Neuron (in vitro differentiated cells): ENCODE measurements around the gene NRG3.

ENCODE experiments used
- H2AFZ ChIP-seq: one replicate; pipeline ENCODE4 v1.6.1; 2013; ENCODE audit warnings: low read depth, mild to moderate bottlenecking, inconsistent platforms, low read length, moderate library complexity
- H3K27me3 ChIP-seq: one replicate; pipeline ENCODE4 v1.6.1; 2013; ENCODE audit warnings: low read length; ENCODE audit not compliant: insufficient read depth
- H3K36me3 ChIP-seq: one replicate; pipeline ENCODE4 v1.6.1; 2013; ENCODE audit warnings: low read length; ENCODE audit not compliant: insufficient read depth
- H3K4me1 ChIP-seq: one replicate; pipeline ENCODE4 v1.6.1; 2013; ENCODE audit warnings: low read length; ENCODE audit not compliant: insufficient read depth
- H3K4me3 ChIP-seq: 2 replicates; pipeline ENCODE4 v1.5.1; 2013; ENCODE audit warnings: mild to moderate bottlenecking, low read length, moderate library complexity
- H3K9me3 ChIP-seq: one replicate; pipeline ENCODE4 v1.6.1; 2013; ENCODE audit warnings: low read length

NRG3 gene

DNA sequence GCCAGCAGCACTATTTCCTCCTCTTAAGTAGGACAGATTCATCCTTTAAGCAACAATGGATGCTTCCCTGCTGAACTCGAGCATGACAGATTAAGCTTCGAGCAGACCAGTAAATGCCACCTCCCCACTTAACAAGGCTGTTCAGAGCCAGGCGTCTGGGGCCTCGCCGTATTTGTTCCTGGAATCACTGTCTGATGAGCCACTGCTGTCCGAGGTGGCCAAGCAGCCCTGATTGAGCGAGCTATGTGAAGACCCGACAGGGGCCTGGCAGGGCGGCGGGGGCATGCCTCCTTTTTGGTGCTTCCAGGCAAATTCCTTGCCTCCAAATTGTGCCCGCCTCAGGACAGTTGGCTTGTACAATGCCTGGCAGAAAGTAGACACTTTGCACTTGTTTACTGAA, 862.6 kb downstream of the NRG3 start:
- Histone ChIP-seq H3K9me3 (no peaks in the 10 kb centered on the region), H3K27me3 (no peaks in the 10 kb centered on the region), H2AFZ (no peak overlapping the region), H3K4me3 (no peak overlapping the region), H3K36me3 (no peaks in the 10 kb centered on the region), H3K4me1 (peaks cover 7% of the 10 kb centered on the region)

DNA sequence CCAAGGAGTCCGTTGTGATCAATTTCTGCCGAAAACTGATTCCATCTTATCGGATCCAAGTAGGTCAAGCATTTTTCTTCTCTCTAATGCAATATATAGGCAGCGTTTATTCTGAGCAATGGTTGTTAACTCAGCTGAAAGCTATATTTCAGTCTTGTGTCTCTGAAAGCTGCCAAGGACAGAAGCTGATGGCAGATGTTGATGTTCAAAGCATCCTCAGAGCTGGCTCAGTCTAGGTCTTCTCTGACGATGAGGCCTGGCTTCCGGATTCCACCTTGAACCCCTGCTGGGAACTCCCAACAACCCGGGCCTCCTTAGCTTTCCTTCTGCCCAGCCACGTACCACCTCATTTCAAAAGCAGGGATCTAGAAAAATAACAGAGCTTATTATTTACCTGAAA, 863.6 kb downstream of the NRG3 start:
- Histone ChIP-seq H3K27me3 (no peaks in the 10 kb centered on the region), H3K36me3 (no peaks in the 10 kb centered on the region), H2AFZ (no peak overlapping the region), H3K4me1 (peaks cover 11% of the 10 kb centered on the region), H3K9me3 (no peaks in the 10 kb centered on the region), H3K4me3 (no peak overlapping the region)

- no peak overlapping the region for H3K4me3 ChIP-seq
- H3K36me3 ChIP-seq = no peaks in the 10 kb centered on the region
- H3K9me3 ChIP-seq = no peaks in the 10 kb centered on the region
- peaks cover 9% of the 10 kb centered on the region for H3K4me1 ChIP-seq
- no peaks in the 10 kb centered on the region for H3K27me3 ChIP-seq
- no peak overlapping the region for H2AFZ ChIP-seq
Measured at GRCh38 chr10:82742478-82742877, 867.5 kb downstream of the NRG3 start.

- Histone ChIP-seq H3K4me1 (peaks cover 9% of the 10 kb centered on the region), H3K36me3 (no peaks in the 10 kb centered on the region), H2AFZ (no peak overlapping the region), H3K27me3 (no peaks in the 10 kb centered on the region), H3K9me3 (no peaks in the 10 kb centered on the region), H3K4me3 (no peak overlapping the region)
Measured at GRCh38 chr10:82742898-82743297, 867.9 kb downstream of the NRG3 start.

GRCh38 chr10:82750538-82750937, 875.5 kb downstream of the NRG3 start:
- Histone ChIP-seq H3K9me3 (no peaks in the 10 kb centered on the region), H3K4me3 (no peak overlapping the region), H3K27me3 (no peaks in the 10 kb centered on the region), H3K36me3 (no peaks in the 10 kb centered on the region), H3K4me1 (no peaks in the 10 kb centered on the region), H2AFZ (no peak overlapping the region)

DNA sequence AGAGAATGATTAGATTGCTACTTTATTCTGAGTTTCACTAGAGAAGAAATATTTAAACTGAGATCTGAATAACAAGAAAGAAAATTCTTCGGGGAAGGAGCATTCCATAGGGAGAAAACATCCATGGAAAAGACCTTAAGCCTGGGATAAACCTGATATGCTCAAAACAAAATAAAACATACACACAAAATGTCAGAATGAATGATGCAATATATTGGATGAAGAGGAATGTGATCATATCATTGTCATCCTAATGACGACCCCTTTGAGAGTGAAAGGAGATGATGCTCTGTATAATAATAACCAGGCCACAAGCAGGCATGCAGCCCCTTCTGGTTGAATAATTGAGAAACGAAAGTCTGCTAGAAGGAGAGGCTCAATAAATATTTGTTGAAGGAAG, 882.4 kb downstream of the NRG3 start:
- no peak overlapping the region for H2AFZ ChIP-seq
- H3K27me3 ChIP-seq = no peaks in the 10 kb centered on the region
- no peak overlapping the region for H3K4me3 ChIP-seq
- peaks cover 16% of the 10 kb centered on the region for H3K4me1 ChIP-seq
- H3K9me3 ChIP-seq = no peaks in the 10 kb centered on the region
- H3K36me3 ChIP-seq = no peaks in the 10 kb centered on the region

DNA sequence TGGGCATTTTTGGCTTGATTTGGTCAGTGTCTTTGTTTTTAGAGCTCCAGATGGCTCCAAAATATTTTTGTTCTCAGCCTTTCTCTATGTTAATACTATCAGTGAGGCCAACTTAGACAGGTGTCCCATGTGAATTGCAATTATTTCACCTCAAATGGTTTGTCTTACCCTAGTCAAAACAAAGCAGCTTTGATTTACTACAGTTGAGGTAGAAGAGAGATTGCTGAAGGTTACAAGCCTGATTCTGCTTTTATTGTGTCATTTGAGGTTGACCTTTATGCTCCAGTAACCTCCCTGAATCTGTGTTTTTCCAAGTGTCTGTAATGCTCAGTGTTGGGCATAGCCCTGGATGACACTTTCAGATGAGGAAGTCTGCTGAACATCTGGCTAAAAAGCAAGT, 882.9 kb downstream of the NRG3 start:
- H2AFZ ChIP-seq = no peak overlapping the region
- H3K4me1 ChIP-seq = peaks cover 16% of the 10 kb centered on the region
- H3K36me3 ChIP-seq = no peaks in the 10 kb centered on the region
- H3K27me3 ChIP-seq = no peaks in the 10 kb centered on the region
- no peak overlapping the region for H3K4me3 ChIP-seq
- peaks cover 2% of the 10 kb centered on the region for H3K9me3 ChIP-seq

GRCh38 chr10:82759050-82759449, 884.1 kb downstream of the NRG3 start:
- H3K36me3 ChIP-seq = no peaks in the 10 kb centered on the region
- H3K4me3 ChIP-seq = no peak overlapping the region
- H3K27me3 ChIP-seq = no peaks in the 10 kb centered on the region
- H3K9me3 ChIP-seq = peaks cover 2% of the 10 kb centered on the region
- no peak overlapping the region for H2AFZ ChIP-seq
- H3K4me1 ChIP-seq = peaks cover 16% of the 10 kb centered on the region

DNA sequence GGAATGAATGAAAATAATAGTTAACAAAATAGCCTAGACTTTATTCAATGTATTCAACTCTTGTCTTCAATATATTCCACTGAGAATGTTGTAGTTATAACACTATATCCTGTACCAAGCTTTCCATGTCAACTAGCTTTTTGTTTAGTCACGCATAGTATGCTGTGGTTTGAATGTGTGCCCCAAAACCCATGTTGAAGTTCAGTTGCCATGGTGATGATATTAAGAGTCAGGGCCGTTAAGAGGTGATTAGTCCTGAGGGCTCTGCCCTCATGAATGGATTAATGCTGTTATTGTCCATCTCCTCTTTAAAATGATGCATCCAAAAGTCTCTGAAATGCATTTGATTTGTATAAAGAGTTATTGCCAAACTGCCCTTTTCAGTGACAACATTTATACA, 887.6 kb downstream of the NRG3 start:
- Histone ChIP-seq H3K4me3 (no peak overlapping the region), H2AFZ (no peak overlapping the region), H3K36me3 (no peaks in the 10 kb centered on the region), H3K4me1 (peaks cover 8% of the 10 kb centered on the region), H3K9me3 (peaks cover 2% of the 10 kb centered on the region), H3K27me3 (no peaks in the 10 kb centered on the region)

GRCh38 chr10:82768040-82768439, 893.0 kb downstream of the NRG3 start:
- H3K27me3 ChIP-seq = no peaks in the 10 kb centered on the region
- no peak overlapping the region for H3K4me3 ChIP-seq
- H3K9me3 ChIP-seq = no peaks in the 10 kb centered on the region
- H2AFZ ChIP-seq = no peak overlapping the region
- no peaks in the 10 kb centered on the region for H3K36me3 ChIP-seq
- no peaks in the 10 kb centered on the region for H3K4me1 ChIP-seq

DNA sequence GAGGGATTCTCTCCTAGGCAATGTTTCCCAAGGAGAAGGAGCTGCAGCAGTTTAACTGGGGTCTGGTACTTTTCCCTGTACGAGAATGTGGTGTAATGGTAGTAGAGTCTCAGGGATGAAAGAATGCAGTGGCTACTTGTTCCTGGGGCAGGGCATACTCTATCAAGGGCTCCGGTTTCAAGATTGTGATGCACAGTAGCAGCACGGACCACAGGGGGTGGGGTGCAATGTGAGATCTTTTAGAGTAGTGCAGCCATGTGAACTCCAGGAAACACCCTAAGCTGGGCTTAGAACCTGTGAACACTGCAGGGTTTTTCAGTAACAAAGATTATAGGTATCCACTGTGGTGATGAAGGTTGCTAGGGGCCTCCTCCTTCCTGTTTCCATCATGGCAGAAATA, 903.9 kb downstream of the NRG3 start:
- H3K36me3 ChIP-seq = no peaks in the 10 kb centered on the region
- peaks cover 7% of the 10 kb centered on the region for H3K9me3 ChIP-seq
- no peaks in the 10 kb centered on the region for H3K4me1 ChIP-seq
- H3K4me3 ChIP-seq = no peak overlapping the region
- no peak overlapping the region for H2AFZ ChIP-seq
- no peaks in the 10 kb centered on the region for H3K27me3 ChIP-seq

- Histone ChIP-seq H3K27me3 (no peaks in the 10 kb centered on the region), H3K4me3 (no peak overlapping the region), H3K9me3 (no peaks in the 10 kb centered on the region), H3K4me1 (peaks cover 11% of the 10 kb centered on the region), H2AFZ (no peak overlapping the region), H3K36me3 (no peaks in the 10 kb centered on the region)
Measured at GRCh38 chr10:82796510-82796909, 921.5 kb downstream of the NRG3 start.

- Histone ChIP-seq H3K4me3 (no peak overlapping the region), H3K36me3 (no peaks in the 10 kb centered on the region), H3K27me3 (no peaks in the 10 kb centered on the region)
Measured at GRCh38 chr10:82801289-82801688, 926.3 kb downstream of the NRG3 start.

DNA sequence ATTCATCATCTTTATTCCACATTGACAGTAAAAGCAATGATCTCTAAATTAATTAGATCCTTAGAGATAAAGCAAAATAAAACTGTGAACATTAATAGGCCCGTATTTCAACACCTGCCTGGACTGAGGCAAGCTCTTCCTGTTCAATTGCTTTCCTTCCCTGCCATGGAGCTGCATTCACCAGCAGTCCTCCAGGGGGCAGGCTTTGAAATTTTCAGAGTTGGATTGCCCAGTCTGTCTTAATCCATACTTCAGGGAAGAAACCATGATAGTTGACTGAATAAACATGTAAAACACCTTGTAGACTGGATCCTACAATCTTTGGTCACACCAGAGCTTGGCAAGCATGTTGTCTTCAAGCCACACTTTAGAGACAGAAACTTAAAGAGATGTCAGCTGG, 936.6 kb downstream of the NRG3 start:
- H3K4me1 ChIP-seq = no peaks in the 10 kb centered on the region
- H3K9me3 ChIP-seq = no peaks in the 10 kb centered on the region
- no peaks in the 10 kb centered on the region for H3K27me3 ChIP-seq
- H2AFZ ChIP-seq = no peak overlapping the region
- H3K4me3 ChIP-seq = no peak overlapping the region
- H3K36me3 ChIP-seq = no peaks in the 10 kb centered on the region

More at GRCh38 chr10:82801289-82801688, 926.3 kb downstream of the NRG3 start:
- H3K4me1 ChIP-seq = peaks cover 7% of the 10 kb centered on the region
- H3K9me3 ChIP-seq = no peaks in the 10 kb centered on the region
- no peak overlapping the region for H2AFZ ChIP-seq
